ENCODE results near the gene SUGCT.

GRCh38 chr7:40879941-40880543, 745.2 kb downstream of the SUGCT start:
- TF ChIP-seq EP300 (IDR thresholded peaks at IDR 0.05) (no peak), POLR2A (IDR thresholded peaks at IDR 0.05; ENCODE audit: low read depth) (no peak), POLR2AphosphoS5 (IDR thresholded peaks at IDR 0.05) (no peak)
- TF ChIP-seq, protein P1, sequence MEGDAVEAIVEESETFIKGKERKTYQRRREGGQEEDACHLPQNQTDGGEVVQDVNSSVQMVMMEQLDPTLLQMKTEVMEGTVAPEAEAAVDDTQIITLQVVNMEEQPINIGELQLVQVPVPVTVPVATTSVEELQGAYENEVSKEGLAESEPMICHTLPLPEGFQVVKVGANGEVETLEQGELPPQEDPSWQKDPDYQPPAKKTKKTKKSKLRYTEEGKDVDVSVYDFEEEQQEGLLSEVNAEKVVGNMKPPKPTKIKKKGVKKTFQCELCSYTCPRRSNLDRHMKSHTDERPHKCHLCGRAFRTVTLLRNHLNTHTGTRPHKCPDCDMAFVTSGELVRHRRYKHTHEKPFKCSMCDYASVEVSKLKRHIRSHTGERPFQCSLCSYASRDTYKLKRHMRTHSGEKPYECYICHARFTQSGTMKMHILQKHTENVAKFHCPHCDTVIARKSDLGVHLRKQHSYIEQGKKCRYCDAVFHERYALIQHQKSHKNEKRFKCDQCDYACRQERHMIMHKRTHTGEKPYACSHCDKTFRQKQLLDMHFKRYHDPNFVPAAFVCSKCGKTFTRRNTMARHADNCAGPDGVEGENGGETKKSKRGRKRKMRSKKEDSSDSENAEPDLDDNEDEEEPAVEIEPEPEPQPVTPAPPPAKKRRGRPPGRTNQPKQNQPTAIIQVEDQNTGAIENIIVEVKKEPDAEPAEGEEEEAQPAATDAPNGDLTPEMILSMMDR (IDR thresholded peaks at IDR 0.05), result no peak

Data from esophagus muscularis mucosa (tissue), 4 donors.